ENCODE results near the gene TASP1. TPM values are rescaled to one million over a fixed set of nuclear protein-coding genes. Genes with fewer than 3 reads are reported as not detected.
A peak's percentile ranks its signal among the peaks of the same experiment; 100 is the strongest.

The TASP1 gene
- polyA plus RNA-seq, 3 donors from 2014 or later: 5.0 to 12.7 (median 6.8) TPM

DNA sequence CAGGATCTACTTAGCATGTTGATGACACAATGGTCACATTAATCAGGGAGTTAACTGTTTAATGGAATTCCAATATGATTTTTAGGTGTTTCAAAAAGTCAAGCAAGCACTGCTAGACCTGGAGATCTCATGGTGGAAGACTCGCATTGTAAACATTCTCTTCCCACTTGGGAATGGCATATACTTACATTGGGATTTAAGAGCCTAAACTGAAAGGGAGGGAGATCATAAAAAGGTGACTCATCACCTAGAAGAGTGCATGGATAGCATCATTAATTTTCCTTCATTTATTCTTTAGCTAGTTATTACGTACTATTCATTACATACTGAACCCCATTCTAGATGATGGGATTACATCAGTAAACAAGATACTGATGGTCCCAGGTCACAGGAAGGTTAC is 185.4 kb downstream of the TASP1 start:
- Mint-ChIP-seq H3K27me3 (ENCODE audit: low read depth in 3 of 3) (peaks cover 0 to 1% (median 0%) of the 10 kb centered on the region in 3 donors), H3K4me3 (no peak overlapping the region), H3K36me3 (peaks cover 20 to 36% (median 22%) of the 10 kb centered on the region in 3 donors), H3K4me1 (no peaks in the 10 kb centered on the region), H3K27ac (no peak overlapping the region), H3K9me3 (no peaks in the 10 kb centered on the region)
- DNase-seq: no peak

GRCh38 chr20:13452470-13453124 is 186.1 kb downstream of the TASP1 start:
- Mint-ChIP-seq H3K9me3 (no peaks in the 10 kb centered on the region), H3K36me3 (peaks cover 20 to 36% (median 22%) of the 10 kb centered on the region in 3 donors)

GRCh38 chr20:13449868-13450434 is 188.8 kb downstream of the TASP1 start:
- H3K4me1 Mint-ChIP-seq: no peaks in the 10 kb centered on the region
- no peak for DNase-seq
- peaks cover 0 to 1% (median 0%) of the 10 kb centered on the region in 3 donors for H3K27me3 Mint-ChIP-seq (ENCODE audit: low read depth in 3 of 3)
- H3K36me3 Mint-ChIP-seq: peaks cover 20 to 32% (median 22%) of the 10 kb centered on the region in 3 donors
- H3K9me3 Mint-ChIP-seq: no peaks in the 10 kb centered on the region
- H3K27ac Mint-ChIP-seq: no peak overlapping the region
- H3K4me3 Mint-ChIP-seq: no peak overlapping the region

More at GRCh38 chr20:13452470-13453124, 186.1 kb downstream of the TASP1 start:
- DNase-seq: no peak
- Mint-ChIP-seq H3K4me1 (no peaks in the 10 kb centered on the region), H3K4me3 (no peak overlapping the region), H3K27me3 (ENCODE audit: low read depth in 3 of 3) (peaks cover 0 to 1% (median 0%) of the 10 kb centered on the region in 3 donors), H3K27ac (no peak overlapping the region)

DNA sequence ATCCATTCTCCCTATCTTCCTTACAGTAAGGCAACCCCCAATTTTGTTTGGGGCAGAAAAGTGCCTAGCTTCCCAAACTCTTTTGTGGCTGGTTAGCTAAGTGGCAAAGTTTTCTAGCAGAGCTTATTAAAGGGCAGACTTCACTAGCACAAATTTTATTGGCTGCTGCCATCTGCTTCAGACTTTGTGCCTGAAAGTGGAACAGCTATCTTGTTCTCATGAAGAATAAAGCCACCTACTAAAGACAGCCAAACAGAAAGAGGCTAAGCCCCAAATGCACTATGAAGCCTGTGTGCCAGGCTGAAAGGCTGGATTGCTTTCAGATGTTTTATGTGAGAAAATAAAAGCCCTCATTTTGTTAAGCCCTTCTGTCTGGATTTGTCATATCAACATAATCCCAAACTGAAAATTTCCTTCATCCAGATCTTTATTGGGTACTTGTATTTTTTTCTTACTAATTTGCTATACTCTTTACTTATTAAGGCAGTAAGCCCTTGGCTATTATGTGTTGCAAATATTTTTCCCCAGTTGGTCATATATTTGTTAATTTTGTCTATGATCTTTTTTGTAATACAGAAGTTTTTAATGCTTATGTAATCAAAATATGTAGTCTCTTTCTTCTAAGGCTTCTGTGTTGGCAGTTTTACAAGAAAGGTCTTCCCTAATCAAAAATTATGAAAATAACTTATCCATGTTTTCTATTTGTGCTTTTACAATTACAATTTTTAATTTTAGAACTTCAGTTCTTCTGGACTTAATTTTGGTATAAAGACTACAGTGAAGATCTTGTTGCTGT is 191.1 kb downstream of the TASP1 start:
- no peak for DNase-seq
- peaks cover 8 to 14% (median 9%) of the 10 kb centered on the region in 3 donors for H3K36me3 Mint-ChIP-seq
- H3K27me3 Mint-ChIP-seq (ENCODE audit: low read depth in 3 of 3): peaks cover 0 to 1% (median 0%) of the 10 kb centered on the region in 3 donors
- no peaks in the 10 kb centered on the region for H3K4me1 Mint-ChIP-seq
- H3K4me3 Mint-ChIP-seq: no peak overlapping the region
- no peaks in the 10 kb centered on the region for H3K9me3 Mint-ChIP-seq
- H3K27ac Mint-ChIP-seq: no peak overlapping the region

DNA sequence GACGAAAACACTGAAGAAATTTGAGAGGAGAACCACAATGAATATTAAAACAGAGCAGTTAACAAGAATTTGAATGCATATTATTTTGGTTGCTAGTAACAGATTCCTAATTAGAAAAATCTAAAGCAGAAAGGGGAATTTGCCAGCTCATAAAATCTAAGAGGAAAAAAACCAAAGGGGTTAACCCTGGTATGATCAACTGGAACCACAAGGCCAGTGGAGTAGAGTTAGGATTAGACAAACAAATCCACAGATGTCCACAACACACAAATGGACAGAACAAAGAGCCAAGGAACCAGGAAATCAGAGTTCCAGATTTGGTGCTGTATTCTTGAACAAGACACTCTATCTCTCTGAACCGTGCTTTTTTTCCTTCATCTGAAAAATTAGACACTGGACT is 195.0 kb downstream of the TASP1 start:
- H3K4me1 Mint-ChIP-seq: peaks cover 0 to 2% of the 10 kb centered on the region in 2 donors

DNA sequence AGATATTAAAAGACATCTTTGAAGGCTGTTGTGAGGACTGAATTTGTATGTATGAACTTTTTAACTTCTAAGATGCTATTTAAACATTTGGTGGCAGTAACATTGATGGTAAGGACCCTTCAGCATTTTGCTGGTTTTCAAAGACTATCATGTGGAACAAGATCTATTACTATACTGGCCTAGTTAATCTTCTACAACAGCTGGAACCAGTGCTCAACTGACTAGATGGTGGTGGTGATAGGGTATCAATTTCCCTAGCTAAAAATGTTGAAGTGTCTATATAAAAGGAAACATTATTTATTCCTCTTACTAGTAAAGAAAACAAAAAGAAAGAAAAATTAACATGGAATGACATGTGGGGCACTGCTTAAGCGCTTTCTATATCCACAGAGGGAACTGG is 195.7 kb downstream of the TASP1 start:
- no peak for DNase-seq
- Mint-ChIP-seq H3K27me3 (ENCODE audit: low read depth in 3 of 3) (no peaks in the 10 kb centered on the region), H3K9me3 (peaks cover 11 to 18% (median 14%) of the 10 kb centered on the region in 6 donors), H3K36me3 (peaks cover 14 to 21% (median 19%) of the 10 kb centered on the region in 3 donors), H3K4me3 (no peak overlapping the region), H3K4me1 (peaks cover 0 to 2% of the 10 kb centered on the region in 2 donors), H3K27ac (no peak overlapping the region)

More for the DNA sequence above, 195.0 kb downstream of the TASP1 start:
- no peak for DNase-seq
- no peaks in the 10 kb centered on the region for H3K27me3 Mint-ChIP-seq (ENCODE audit: low read depth in 3 of 3)
- no peak overlapping the region for H3K27ac Mint-ChIP-seq
- peaks cover 9 to 18% (median 14%) of the 10 kb centered on the region in 6 donors for H3K9me3 Mint-ChIP-seq
- no peak overlapping the region for H3K4me3 Mint-ChIP-seq
- H3K36me3 Mint-ChIP-seq: peaks cover 14 to 21% (median 19%) of the 10 kb centered on the region in 3 donors

DNA sequence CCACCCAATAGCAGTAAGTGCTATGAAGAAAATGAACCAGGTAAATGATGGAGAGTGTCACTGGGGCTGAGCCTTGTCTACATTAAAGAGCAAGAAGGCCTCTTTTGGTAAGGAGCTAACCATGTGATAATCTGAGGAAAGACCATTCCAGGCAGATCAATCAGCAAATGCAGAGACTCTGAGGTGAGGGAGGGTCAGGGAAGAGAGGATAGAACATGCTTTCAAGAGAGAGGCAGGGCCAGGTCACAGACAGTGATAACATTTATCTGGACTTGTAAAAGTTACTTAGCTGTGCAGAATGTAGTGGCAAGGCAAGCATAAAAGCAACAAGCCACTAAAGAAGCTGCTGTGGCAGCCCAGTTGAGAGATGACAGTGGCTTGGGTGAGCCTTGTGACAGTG is 197.3 kb downstream of the TASP1 start:
- Mint-ChIP-seq H3K36me3 (peaks cover 14 to 21% (median 19%) of the 10 kb centered on the region in 3 donors), H3K4me3 (no peak overlapping the region), H3K4me1 (peaks cover 0 to 2% of the 10 kb centered on the region in 2 donors), H3K27me3 (ENCODE audit: low read depth in 3 of 3) (no peaks in the 10 kb centered on the region), H3K27ac (no peak overlapping the region), H3K9me3 (peaks cover 11 to 18% (median 15%) of the 10 kb centered on the region in 6 donors)
- DNase-seq: no peak

- no peak for DNase-seq
- peaks cover 11 to 18% (median 16%) of the 10 kb centered on the region in 6 donors for H3K9me3 Mint-ChIP-seq
- H3K27ac Mint-ChIP-seq: no peak overlapping the region
- H3K4me3 Mint-ChIP-seq: no peak overlapping the region
- H3K36me3 Mint-ChIP-seq: peaks cover 28 to 37% (median 30%) of the 10 kb centered on the region in 3 donors
- peaks cover 3 to 6% of the 10 kb centered on the region in 2 donors for H3K4me1 Mint-ChIP-seq
- H3K27me3 Mint-ChIP-seq (ENCODE audit: low read depth in 3 of 3): no peaks in the 10 kb centered on the region
These were observed 202.2 kb downstream of the TASP1 start for GRCh38 chr20:13436530-13436929.

DNA sequence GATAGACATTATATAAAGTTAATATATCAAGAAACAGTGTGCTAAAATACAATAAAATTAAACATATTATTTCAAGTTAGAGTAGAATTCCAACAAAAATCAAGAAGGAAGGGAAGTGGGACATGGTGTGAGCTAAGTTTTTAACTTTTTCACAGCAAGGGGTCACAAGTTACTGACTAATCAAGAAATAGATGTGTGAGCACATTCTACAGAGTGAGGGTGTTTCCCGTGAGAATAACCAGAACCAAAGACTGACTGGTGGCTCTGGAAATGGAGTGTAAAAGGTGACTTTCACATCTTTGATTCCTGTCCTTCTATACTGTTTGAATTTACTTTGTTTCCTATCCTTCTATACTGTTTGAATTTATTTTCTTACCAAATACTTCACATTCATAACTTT is 206.6 kb downstream of the TASP1 start:
- peaks cover 0 to 13% (median 5%) of the 10 kb centered on the region in 6 donors for H3K9me3 Mint-ChIP-seq
- no peaks in the 10 kb centered on the region for H3K27me3 Mint-ChIP-seq (ENCODE audit: low read depth in 3 of 3)
- H3K27ac Mint-ChIP-seq: no peak overlapping the region
- DNase-seq: no peak
- H3K4me3 Mint-ChIP-seq: no peak overlapping the region
- H3K36me3 Mint-ChIP-seq: peaks cover 28 to 48% (median 40%) of the 10 kb centered on the region in 3 donors
- H3K4me1 Mint-ChIP-seq: peaks cover 12 to 26% of the 10 kb centered on the region in 2 donors

DNA sequence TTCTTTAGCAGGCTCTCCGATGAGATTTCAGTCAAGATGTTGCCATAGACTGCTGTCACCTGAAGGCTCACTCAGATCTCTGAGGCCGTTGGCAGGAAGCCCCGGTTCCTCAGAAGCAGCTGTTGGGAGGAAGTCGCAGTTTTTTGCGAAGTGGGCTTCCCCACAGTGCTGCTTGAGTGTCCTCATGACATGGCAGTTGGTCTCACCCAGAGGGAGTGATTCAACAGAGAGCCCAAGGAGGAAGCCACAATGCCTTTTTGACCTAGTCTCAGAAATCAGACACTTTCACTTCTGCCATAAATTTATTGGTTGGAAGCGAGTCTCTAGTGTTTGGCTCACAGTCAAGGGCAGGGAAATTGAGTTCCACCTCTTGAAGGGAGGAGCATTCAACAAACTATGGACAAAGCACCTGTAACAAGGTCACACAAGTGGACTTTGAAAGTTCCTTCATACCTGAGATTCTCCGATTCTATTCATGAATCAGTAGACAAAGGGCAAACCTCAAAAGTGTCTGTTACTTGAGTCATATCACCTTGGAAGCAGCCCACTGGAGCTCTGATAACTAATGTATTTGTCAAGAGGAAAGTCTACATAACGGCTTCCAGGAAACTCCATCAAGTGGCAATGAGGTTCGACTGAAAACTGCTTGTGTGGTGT is 208.3 kb downstream of the TASP1 start:
- H3K4me1 Mint-ChIP-seq: peaks cover 12 to 26% of the 10 kb centered on the region in 2 donors
- H3K27ac Mint-ChIP-seq: peak overlapping the region in 2 of 6 donors; percentile 34 to 51
- no peak overlapping the region for H3K4me3 Mint-ChIP-seq
- DNase-seq: no peak
- no peaks in the 10 kb centered on the region for H3K27me3 Mint-ChIP-seq (ENCODE audit: low read depth in 3 of 3)
- peaks cover 28 to 48% (median 40%) of the 10 kb centered on the region in 3 donors for H3K36me3 Mint-ChIP-seq
- peaks cover 0 to 13% (median 2%) of the 10 kb centered on the region in 6 donors for H3K9me3 Mint-ChIP-seq

DNA sequence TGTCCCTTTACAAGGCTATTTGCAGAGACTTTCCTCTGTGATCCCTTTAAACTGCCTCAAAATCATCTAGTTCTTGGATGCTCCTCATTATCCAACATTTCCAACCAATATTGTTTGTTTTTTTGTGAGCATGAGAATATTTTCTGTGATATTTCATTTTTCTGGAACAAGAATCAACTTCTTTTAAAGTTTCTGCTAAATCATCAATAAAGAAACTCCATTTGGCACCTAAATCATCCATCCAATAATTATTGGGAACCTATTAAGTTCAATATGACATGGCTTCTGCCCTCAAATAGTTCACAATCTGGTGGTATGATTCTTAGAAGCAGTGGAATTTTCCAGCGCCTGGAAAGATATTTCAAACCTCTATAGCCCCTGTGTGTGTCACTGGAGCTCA is 210.0 kb downstream of the TASP1 start:
- Mint-ChIP-seq H3K9me3 (peaks cover 0 to 13% (median 2%) of the 10 kb centered on the region in 6 donors), H3K27me3 (ENCODE audit: low read depth in 3 of 3) (no peaks in the 10 kb centered on the region), H3K36me3 (peaks cover 19 to 44% (median 35%) of the 10 kb centered on the region in 3 donors), H3K4me1 (peaks cover 9 to 21% of the 10 kb centered on the region in 2 donors), H3K4me3 (no peak overlapping the region), H3K27ac (no peak overlapping the region)
- no peak for DNase-seq

GRCh38 chr20:13426870-13427269 is 211.9 kb downstream of the TASP1 start:
- Mint-ChIP-seq H3K36me3 (peaks cover 16 to 36% (median 25%) of the 10 kb centered on the region in 3 donors), H3K27ac (no peak overlapping the region), H3K4me1 (peaks cover 9 to 21% of the 10 kb centered on the region in 2 donors), H3K27me3 (ENCODE audit: low read depth in 3 of 3) (no peaks in the 10 kb centered on the region), H3K4me3 (no peak overlapping the region), H3K9me3 (peaks cover 0 to 13% (median 2%) of the 10 kb centered on the region in 6 donors)
- DNase-seq: no peak

DNA sequence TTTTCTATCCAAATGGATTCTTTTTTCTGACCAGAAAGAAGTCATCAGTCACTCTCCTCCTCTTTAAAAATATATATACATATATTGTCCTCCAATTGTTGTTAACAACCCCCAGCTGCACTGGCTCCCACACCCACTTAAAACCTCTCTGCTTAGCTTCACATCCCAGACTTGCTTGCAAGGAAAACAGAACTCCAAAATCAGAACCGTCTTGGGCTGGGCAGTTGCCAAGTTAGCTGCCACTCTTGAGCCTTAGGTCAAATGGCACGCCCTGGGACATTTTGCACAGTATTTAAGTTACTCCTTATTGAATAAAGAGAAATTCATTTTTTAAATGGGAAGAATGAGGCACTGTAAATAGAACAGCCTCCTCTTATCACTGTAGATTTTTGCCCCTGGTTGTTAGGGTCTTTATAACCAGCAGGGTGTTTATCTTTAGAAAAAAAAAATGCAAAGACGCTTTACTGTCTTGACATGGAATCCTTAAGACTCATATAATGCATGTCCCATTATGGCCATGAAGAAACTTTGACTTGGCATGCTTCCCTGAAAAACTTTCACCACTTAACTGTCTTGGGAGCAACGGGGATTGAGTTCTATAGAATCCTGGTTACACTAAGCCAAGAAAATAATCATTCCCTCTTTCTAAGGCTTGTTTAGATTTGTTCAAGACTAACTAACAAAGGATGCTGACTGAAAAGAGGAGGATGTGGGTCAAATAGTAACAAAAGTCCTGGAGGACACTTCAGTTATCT is 213.2 kb downstream of the TASP1 start:
- Mint-ChIP-seq H3K27ac (no peak overlapping the region), H3K27me3 (ENCODE audit: low read depth in 3 of 3) (no peaks in the 10 kb centered on the region), H3K36me3 (peaks cover 13 to 24% (median 20%) of the 10 kb centered on the region in 3 donors), H3K9me3 (peaks cover 0 to 10% (median 2%) of the 10 kb centered on the region in 6 donors), H3K4me1 (peaks cover 6 to 10% of the 10 kb centered on the region in 2 donors), H3K4me3 (no peak overlapping the region)
- DNase-seq: no peak
